Calu3 (cell line): Measurements from ENCODE around the gene IL13RA1. TPM values are rescaled to one million over a fixed set of nuclear protein-coding genes. Genes with fewer than 3 reads are reported as not detected.

Experiments
- BruUV-seq: library from RNA; stranded (reverse); fragments of 400-500 nt; replicated peaks from 2 replicates; lab custom pipeline; 2021; lab: Mats Ljungman, UMichigan
- CTCF ChIA-PET: fragments of 300-600 bp; sonication (Branson Sonifier 250); formaldehyde crosslinking; loops from one replicate; lab custom pipeline; 2022; ENCODE audit warnings: antibody characterized with exemption; lab: Charles Lee
- DNase-seq: peaks from one replicate; pipeline ENCODE4 v3.0.0; 2022
- H3K27ac Mint-ChIP-seq: one replicate; pipeline ENCODE4 v1.8.0; 2022; ENCODE audit warnings: mixed read lengths; ENCODE audit not compliant: unreplicated experiment
- H3K27me3 Mint-ChIP-seq: one replicate; pipeline ENCODE4 v1.8.0; 2022; ENCODE audit warnings: mixed read lengths; ENCODE audit not compliant: unreplicated experiment
- H3K36me3 Mint-ChIP-seq: one replicate; pipeline ENCODE4 v1.8.0; 2022; ENCODE audit warnings: mild to moderate bottlenecking, moderate library complexity, mixed read lengths; ENCODE audit not compliant: insufficient read depth, unreplicated experiment
- H3K4me1 Mint-ChIP-seq: one replicate; pipeline ENCODE4 v1.8.0; 2022; ENCODE audit warnings: mild to moderate bottlenecking, low read depth, mixed read lengths; ENCODE audit not compliant: unreplicated experiment
- H3K4me3 Mint-ChIP-seq: one replicate; pipeline ENCODE4 v1.8.0; 2022; ENCODE audit warnings: mild to moderate bottlenecking, low read depth, moderate library complexity, mixed read lengths; ENCODE audit not compliant: unreplicated experiment
- H3K9me3 Mint-ChIP-seq: one replicate; pipeline ENCODE4 v1.8.0; 2022; ENCODE audit warnings: low read depth, mixed read lengths; ENCODE audit not compliant: unreplicated experiment
- CTCF ChIP-seq: fragments of 200-600 bp; IDR thresholded peaks from one replicate; pipeline ENCODE4 v1.8.0; 2022; ENCODE audit warnings: antibody characterized with exemption; ENCODE audit not compliant: unreplicated experiment
- intact Hi-C: fragments of 100-400 bp; cut with micrococcal nuclease; formaldehyde crosslinking; loops from one replicate; pipeline ENCODE4 v1.10.0; 2022; ENCODE audit not compliant: unreplicated experiment
- total RNA-seq: library from RNA; stranded (reverse); gene quantifications from 2 replicates; pipeline ENCODE4 v1.2.3, GENCODE V29; 2022

Gene IL13RA1
- total RNA-seq, 1 experiment from 2014 or later: 67.8 TPM

DNA sequence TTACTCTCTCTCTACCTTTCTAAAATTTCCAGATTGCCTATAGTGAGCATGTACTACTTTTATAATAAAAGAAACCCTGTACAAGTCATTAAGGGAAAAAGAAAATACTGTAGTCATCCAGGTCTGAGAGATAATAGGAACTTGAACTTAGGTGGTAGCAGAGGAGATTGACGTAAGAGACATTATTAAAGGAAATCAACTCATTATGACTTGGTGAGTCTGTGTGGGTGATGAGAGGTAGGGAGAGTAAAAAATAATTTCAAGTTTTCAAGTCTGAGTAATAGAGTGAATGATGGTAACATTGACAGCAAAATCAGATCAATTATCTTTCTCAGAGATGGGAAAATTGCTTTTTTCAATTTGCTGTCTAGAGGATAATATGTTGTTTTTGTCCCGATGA lies 52.2 kb downstream of the IL13RA1 start:
- Mint-ChIP-seq H3K4me1 (no peaks in the 10 kb centered on the region), H3K36me3 (no peaks in the 10 kb centered on the region), H3K9me3 (no peaks in the 10 kb centered on the region), H3K27me3 (no peaks in the 10 kb centered on the region), H3K4me3 (no peak overlapping the region), H3K27ac (no peak overlapping the region)
- intact Hi-C loops: no loop called here
- no TSS peak for BruUV-seq
- CTCF ChIA-PET: no interaction called here
- no peak for TF ChIP-seq CTCF
- DNase-seq: no peak

DNA sequence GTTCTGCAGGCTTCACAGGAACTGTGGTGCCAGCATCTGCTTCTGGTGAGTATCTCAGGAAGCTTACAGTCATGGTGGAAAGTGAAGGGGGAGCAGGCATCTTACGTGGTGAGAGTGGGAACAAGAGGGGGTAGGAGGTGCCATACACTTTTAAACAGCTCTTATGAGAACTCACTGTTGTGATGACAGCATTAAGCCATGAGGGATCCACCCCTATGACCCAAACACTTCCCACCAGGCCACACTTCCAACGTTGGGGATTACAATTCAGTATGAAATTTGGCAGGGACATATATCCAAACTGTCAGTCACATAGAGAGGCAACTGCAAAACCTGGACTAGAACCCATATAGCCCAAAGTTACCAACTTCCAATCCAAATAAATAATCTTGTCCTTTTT lies 53.1 kb downstream of the IL13RA1 start:
- intact Hi-C loops: no loop called here
- no peaks in the 10 kb centered on the region for H3K4me1 Mint-ChIP-seq
- TF ChIP-seq CTCF: no peak
- no peak overlapping the region for H3K27ac Mint-ChIP-seq
- H3K9me3 Mint-ChIP-seq: no peaks in the 10 kb centered on the region
- no peaks in the 10 kb centered on the region for H3K27me3 Mint-ChIP-seq
- CTCF ChIA-PET: no interaction called here
- no peak for DNase-seq
- H3K36me3 Mint-ChIP-seq: no peaks in the 10 kb centered on the region
- no TSS peak for BruUV-seq
- H3K4me3 Mint-ChIP-seq: no peak overlapping the region

DNA sequence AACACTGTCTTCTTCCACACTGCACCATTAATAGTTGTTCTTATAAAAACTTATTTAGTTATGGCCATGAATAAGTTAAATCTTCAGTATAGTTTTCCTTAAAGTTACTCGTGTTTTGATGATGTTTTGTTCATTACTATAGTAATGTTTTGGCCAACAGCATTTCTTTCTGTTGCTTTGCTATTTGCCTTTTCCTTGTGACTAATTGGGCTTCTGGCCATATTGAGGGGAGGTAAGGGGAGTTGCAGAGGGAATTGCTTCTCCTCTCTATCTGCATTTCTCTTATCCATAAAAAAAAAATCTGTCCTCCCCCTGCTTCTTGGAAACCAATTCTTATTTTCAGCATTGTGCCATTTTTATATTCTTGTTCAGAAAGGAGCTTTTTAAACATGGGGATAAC lies 53.5 kb downstream of the IL13RA1 start:
- H3K4me3 Mint-ChIP-seq: no peak overlapping the region
- no peaks in the 10 kb centered on the region for H3K27me3 Mint-ChIP-seq
- BruUV-seq: no TSS peak
- no peaks in the 10 kb centered on the region for H3K9me3 Mint-ChIP-seq
- H3K36me3 Mint-ChIP-seq: no peaks in the 10 kb centered on the region
- no peak overlapping the region for H3K27ac Mint-ChIP-seq
- DNase-seq: no peak
- CTCF ChIA-PET: no interaction called here
- H3K4me1 Mint-ChIP-seq: no peaks in the 10 kb centered on the region
- intact Hi-C loops: no loop called here
- TF ChIP-seq CTCF: no peak

GRCh38 chrX:118795528-118796280 lies 68.3 kb downstream of the IL13RA1 start:
- CTCF ChIA-PET: no interaction called here
- Mint-ChIP-seq H3K27me3 (no peaks in the 10 kb centered on the region), H3K27ac (no peak overlapping the region), H3K4me1 (no peaks in the 10 kb centered on the region), H3K9me3 (no peaks in the 10 kb centered on the region), H3K36me3 (no peaks in the 10 kb centered on the region), H3K4me3 (no peak overlapping the region)
- DNase-seq: no peak
- TF ChIP-seq CTCF: no peak
- no TSS peak for BruUV-seq
- intact Hi-C loops: no loop called here
